ENCODE results near the gene WNT4. TPM values are rescaled to one million over a fixed set of nuclear protein-coding genes. Genes with fewer than 3 reads are reported as not detected.

Gene WNT4
- total and polyA plus RNA-seq, 2 of the 8 experiments (the other 6 are each of a cell fraction or from before 2014, with no cell fraction given): 1.3 to 6.6 TPM

- TF ChIP-seq CHD7 (IDR thresholded peaks at IDR 0.05; ENCODE audit: insufficient replicate concordance, low read length) (no peak), SIX5 (IDR thresholded peaks at IDR 0.05; ENCODE audit: low read depth, low read length) (no peak), TBP (IDR thresholded peaks at IDR 0.05; ENCODE audit: low read depth, low read length) (no peak)
Measured at GRCh38 chr1:22157359-22157966, 14.6 kb upstream of the WNT4 start (continued).
